HG03060 (cell line): Measurements from ENCODE around the gene PHRF1.

ENCODE experiments used
- ATAC-seq: cut with Tn5 transposase; IDR thresholded peaks from one replicate; pipeline ENCODE4 v1.9.1; 2021; ENCODE audit warnings: low read depth, moderate number of reproducible peaks; ENCODE audit not compliant: unreplicated experiment

PHRF1 gene

DNA sequence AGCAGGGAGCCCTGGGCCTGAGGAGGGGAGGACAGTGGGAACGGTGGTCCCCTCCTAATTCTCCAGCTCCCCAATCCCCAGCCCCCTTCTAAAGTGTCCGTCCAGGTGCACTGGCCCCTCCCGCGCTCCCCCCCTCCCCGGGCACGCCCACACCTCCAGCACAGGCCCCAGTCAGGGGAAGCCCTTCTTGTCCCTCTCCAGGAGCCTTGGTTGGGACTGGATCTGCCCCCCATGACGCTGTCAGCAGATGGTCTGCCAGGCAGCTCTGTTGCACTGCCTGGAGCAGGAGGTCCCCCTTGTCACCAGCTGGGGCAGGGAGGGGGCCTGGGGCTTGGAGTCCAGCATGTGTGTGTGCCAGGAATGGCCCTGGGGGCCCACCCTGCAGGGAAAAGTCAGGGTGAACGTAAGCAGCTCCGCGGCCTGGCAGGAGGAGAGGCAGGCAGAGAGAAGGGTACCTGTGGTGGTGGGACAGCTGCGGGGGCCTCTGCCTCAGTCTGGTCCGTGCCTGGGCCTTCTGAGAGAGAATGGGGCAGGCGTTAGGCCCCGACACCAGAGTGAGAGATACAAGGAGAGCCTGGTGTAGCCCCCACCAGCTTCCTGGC is 37.9 kb downstream of the PHRF1 start:
- no peak for ATAC-seq

- ATAC-seq = no peak
Measured at GRCh38 chr11:614623-615503, 38.6 kb downstream of the PHRF1 start.

DNA sequence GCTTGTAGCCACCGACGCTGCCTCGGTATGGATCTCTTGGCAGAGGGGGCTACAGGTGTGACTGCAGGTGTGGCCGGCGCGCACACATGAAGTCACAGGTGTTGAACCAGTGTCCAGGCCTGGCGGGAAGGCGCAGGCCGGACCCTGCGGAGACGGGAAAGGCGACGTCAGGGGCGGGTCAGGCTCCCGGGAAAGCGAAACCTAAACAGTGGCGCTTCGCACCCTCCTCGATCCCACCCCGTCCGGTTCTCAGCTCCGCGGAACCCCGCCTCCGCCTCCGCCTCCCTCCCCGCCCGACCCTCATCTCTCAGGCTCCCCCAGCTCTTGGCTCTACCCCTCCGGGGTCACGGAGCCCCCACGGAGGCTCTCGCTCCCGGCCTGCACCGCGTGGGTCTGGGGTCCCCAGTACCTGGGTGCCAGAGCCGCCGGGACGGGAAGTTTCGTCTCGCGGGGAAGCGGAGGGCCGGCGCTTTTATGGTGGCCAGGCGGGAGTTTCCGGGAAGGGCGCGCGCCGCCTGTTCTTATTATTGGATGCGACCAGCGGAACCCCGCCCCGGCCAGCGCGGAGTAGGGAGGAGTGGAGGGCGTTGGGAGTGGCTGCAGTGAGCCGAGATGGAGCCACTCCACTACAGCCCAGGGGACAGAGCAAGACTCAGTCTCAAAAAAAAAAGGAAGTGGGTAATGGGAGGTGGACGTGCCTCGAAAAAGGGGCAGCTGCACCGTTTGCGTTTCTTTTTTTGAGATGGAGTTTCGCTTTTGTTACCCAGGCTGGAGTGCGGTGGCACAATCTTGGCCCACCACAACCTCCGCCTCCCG is 39.4 kb downstream of the PHRF1 start, which contains the start of gene IRF7:
Gene IRF7, minus strand, starts transcription at position 447 of the 816 bp plus-strand sequence. CDS start 586 bp downstream, outside the sequence.
- peak; percentile 66 for ATAC-seq

GRCh38 chr11:616320-617198 is 40.3 kb downstream of the PHRF1 start:
- ATAC-seq = no peak

DNA sequence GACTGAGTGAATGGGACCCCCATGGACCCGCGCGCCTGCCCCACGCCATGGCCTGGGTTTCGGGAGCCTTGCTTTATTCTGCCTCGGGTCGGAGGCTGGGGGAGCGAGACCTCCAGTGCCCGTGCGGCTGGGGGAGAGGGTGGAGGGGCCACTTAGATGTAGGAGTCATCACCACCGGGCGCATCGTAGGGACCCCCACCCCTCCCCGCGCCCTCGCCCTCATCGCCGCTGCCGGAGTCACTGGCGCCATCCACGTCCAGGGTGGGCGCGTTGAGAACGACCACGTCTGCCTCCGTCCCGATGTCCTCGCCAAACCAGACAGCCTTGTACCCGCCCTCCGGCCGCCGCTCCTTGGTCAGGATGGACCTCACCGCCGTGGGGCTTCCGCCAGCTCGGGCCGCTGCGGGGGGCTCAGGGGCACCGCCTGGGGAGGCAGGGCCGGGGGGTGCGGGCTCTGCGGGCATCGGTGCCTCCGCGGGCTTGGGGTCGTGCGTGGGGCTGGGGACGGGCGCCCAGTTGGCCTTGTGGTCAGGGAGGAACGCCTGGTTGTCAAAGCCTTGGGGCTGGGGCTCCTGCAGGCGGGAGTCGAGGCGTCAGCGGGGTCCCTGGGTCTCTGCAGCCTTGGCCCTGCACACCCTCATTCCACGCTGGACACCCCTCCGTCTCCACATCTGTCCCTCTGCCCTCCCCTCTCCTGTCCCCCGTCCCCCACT is 41.1 kb downstream of the PHRF1 start:
- no peak for ATAC-seq

DNA sequence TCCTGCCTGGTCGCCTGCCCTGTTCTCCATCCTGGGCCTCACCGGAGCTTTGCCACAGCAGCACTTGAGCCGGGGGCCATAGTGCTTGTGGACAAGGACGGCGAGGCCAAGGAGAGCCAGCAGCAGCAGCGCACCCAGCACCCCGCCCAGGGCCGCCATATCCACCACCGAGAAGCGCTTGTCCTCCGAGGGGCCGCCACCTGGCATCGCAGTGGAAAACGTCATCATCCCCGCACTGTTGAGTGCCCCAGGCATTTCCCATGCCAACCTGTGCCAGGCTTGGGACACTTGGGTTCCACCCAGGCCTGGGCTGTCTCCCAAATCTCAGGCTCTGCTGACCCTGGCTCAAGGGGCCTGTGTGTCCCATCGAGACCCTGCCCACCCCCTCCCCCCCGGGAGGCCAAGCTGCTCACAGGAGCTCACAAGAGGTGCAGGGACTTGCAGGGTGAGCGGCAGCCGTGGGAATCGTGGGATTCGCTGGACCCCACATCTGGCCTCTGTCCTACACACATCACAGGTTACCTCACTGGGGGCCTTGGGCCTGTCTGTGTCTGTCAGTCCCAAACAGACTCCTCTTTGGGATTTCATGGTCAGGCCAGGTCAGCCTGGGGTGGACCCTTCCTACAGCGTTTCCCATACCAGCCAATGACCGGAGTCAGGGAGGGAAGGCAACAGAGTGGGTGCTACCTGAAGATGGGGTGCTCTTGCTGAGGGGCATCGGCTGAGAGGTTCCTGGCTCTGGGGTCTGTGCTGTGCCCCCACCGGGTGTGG is 41.8 kb downstream of the PHRF1 start:
- ATAC-seq = no peak

- no peak for ATAC-seq
Measured at GRCh38 chr11:618856-619627, 42.8 kb downstream of the PHRF1 start.

- ATAC-seq = no peak
Measured at GRCh38 chr11:619628-620050, 43.4 kb downstream of the PHRF1 start.

DNA sequence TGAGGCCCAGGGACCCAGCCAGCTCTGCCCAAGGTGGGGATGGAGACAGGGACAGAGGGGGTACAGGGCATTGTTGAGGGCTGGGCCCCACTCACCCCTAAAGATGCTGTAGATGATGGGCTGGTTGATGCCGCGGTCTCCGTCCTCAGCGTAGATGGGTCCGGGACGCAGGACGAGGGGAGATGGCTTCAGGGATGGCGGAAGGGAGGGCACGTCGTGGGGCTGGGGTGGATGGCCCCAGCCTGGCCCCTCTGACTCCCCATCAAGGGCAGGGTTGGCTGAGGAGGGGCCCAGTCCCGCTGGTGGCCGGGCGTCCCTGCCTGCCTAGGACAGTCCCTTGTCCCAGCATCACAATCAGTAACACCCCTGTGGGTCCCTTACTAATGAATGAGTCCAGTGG is 43.9 kb downstream of the PHRF1 start:
- no peak for ATAC-seq

DNA sequence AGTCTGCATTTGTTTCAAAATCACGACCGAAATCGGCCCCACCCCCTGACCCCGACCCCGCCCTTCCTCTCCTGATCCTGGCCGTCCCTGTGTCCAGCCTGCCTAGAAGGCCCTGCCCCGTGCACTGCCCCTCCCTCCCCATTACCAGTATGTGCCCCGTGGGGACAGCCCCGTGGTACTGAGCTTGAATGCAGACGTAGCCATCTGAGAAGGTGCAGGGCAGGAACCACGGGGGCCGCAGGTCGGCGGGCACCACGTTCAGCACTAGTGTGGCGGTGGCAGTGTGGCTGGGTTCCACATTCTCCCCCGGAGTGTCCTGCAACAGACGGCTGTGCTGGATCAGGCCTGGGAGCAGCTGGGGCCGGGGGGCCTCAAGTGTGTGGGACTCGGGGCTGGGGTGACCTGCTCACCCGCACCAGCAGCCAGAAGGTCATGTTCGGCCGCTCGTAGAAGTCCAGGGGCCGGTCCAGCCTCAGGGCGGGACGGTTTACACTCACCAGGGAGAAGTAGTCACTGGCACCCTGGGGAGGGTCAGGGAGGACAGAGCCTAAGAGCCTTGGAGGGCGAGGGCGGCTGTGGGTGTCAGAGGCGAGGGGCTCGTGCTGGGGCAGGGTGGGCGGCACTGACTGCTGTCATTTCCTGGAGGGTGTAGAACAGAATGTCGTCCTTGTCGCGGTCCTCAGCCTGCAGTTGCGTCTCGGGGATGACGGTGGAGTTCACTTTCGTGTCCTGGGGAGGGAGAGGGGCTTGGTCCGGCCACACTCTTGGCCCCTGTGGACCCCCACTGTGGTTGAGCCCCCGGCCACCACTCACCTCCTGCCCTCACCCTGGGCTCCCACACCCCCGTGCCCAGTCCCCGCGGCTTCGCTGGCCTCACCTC is 44.9 kb downstream of the PHRF1 start:
- ATAC-seq = no peak

DNA sequence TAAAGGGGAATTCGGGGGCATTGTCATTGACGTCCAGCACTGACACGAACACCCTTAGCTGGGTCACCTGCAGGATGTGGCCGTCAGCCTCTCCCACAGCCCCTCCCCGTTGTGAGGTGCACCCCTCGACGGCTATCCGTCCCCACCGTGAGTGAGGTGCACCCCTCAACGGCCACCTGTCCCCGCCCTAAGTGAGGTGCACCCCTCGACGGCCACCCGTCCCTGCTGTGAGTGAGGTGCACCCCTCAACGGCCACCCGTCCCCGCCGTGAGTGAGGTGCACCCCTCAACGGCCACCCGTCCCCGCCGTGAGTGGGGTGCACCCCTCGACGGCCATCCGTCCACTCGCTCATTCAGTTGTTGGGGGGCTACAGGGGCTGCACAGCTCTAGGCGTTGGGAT is 45.6 kb downstream of the PHRF1 start:
- no peak for ATAC-seq

DNA sequence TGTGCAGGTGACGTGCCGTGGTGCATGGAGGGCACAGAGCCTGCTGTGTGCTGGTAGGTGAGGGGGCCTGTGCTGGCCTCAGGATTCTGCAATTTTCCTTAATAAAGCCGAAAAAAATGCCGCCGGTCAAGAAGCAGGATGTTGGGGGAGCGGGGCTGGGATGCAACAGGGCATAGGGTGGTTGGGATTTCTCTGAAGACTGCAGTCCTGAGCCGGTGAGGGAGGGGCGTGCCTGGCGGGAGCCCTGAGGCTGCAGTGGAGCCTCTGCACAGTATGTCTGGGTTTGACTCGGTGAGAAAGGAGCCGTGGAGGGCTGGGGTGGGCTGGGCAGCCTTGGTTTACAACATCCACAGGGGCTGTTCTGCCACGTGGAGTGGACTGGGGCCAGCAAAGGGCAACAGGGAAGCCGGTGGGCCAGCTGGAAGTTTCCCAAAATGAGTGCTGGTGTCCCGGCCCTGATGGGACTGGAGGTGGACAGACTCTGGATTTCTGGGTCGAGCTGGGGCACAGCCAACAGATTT is 47.1 kb downstream of the PHRF1 start:
- no peak for ATAC-seq

- ATAC-seq = no peak
Measured at GRCh38 chr11:623999-624704, 47.9 kb downstream of the PHRF1 start.

DNA sequence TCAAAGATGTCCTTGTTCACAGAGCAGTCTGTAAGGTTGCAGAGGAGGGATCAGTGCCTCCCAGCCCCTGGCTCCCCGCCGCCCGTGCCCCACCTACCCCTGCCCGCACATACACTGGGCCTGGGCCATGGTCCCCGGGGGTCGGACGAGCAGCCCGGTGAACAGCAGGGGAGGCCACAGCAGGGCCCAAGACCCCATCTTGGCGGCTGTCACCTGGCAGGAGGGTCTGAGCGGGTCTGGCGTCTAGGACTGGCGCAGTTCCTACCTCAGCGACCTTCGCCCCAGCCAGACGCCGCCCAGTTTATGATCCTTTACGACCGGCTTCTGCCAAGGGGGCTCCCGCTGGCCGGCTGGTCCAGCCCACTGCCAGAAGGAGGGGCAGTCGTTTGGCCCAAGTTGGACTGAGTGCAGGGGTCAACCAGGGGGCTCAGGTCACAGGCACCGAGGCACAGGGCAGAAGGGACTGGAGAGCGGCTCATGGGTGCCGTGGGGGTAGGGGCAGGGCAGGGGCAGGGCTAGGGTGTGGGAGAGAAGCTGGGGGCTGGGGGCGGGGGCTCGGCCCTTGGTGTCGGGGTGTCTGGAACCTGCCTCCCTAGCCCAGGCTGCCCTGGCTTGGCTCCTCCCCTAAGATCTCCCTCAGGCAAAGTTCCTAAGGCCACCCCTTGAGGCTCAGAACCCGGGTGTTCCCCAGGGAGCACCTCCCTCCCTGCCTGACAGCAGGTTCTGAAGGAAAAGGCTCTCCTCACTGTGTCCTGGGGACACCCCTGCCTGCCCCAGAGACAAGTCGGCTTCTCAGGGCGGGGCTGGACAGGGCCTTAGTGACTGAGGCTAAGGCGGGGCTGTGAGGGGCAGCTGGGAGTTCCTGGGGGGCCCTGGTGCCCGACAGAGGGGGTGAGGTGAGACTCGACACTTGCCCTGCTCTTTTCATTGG is 48.7 kb downstream of the PHRF1 start, which contains the start of gene CDHR5:
Gene CDHR5, minus strand, starts transcription at position 251 of the 931 bp plus-strand sequence. Its CDS starts 53 bp downstream, at position 198.
- ATAC-seq = no peak
